HG02884 (cell line): ENCODE data around the gene AQP1.

Experiments used
- ATAC-seq: cut with Tn5 transposase; IDR thresholded peaks from one replicate; pipeline ENCODE4 v1.9.1; 2021; ENCODE audit warnings: mild to moderate bottlenecking, moderate library complexity; ENCODE audit not compliant: unreplicated experiment

Gene AQP1

DNA sequence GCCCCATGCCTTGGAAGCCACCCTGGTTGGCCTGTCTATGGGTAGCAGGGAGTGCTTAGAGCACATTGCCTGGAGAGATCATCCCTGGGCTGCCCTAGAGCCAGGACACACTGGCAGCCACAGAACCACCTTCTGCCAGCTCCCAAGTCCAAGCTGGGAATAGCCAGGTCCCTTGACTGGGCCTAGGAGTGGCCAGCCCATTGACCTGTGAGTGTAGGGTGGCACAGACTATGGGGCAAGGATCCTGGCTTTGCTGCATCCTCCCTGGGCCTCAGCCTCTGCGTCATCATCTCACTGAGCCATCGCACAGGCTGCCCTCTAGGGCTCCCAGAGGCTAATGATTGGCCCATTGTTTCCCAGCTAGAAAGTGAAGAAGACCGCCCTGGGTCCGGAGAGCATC is 7.0 kb downstream of the AQP1 start:
- ATAC-seq = no peak

- ATAC-seq = no peak
These were observed 8.4 kb downstream of the AQP1 start for GRCh38 chr7:30920021-30920583.

DNA sequence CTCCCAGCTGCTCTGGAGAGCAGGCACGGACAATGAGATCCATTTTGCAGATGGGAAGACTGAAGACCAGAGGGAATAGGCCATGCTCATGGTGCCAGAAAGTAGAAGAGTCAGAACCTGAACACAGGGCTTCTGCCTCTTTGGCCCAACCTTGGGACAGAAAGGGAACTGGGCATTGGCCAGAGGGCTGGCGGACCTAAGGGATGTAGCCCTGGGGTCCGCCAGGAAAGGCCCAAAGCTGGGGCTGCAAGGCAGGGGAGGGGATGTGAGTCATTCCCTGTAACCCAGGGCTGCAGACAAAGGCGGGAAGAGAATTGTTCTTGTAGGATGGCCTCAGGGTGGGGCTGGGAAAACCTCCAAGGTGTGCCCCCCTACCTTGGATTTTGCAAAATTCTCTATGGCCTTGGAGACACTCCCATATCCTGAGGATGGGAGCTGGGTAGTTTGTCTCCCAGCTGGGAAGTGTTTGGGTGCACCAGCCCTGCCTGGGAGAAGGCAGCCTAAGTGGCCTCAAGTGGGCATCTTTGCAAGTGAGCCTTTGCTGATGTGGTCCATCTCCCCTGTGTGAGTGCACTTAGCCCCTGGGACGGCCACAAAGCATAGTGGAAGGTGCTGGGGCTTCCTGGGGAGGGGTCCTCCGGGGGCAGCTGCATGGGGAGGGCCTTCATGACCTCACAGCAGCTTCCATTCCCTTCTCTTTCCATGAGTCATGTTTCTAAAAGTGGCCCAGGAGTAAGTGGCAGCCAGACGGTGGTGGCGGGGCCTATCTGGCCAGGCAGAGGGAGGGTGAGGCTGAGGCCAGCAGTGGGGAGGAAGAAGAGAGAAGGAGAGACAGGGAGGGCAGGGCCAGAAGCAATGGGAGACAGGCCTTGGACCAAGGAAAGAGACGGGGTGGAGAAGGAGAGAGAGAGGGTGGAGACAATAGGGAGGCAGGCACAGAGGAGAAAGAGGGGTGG is 9.2 kb downstream of the AQP1 start:
- no peak for ATAC-seq

DNA sequence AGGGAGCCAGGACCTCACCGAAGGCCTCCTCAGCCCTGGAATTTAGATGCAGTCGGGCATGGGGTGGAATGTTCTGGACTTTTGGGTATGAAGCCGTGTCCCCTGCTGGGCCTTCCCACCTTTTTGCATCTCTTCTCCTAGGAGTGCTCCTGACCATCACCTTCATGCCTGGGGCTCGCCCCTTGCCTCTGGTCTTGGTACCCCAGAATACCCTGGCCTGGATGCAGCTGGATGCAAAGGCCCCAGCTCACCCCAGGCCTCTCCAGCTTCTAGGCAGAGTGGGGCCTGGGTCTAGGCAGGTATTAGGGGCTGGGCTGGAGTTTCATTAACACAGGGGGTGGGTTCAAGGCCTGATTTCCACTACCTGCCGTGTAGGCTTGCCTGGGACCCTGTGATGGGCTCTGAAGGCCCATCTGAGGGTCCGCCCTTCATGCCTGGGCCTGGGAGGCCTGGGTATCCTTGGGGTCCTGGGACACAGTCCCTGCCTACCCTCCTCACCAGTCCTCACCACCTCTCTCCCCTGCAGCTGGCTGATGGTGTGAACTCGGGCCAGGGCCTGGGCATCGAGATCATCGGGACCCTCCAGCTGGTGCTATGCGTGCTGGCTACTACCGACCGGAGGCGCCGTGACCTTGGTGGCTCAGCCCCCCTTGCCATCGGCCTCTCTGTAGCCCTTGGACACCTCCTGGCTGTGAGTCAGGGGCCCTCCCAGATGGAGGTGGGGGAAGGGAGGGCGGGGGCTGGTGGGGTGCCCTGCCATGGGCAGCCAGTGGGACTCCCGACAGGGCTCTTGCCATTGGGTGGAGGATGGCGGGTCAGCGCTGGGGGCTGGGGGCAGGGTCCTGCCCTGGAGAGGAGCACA is 10.1 kb downstream of the AQP1 start:
- no peak for ATAC-seq

DNA sequence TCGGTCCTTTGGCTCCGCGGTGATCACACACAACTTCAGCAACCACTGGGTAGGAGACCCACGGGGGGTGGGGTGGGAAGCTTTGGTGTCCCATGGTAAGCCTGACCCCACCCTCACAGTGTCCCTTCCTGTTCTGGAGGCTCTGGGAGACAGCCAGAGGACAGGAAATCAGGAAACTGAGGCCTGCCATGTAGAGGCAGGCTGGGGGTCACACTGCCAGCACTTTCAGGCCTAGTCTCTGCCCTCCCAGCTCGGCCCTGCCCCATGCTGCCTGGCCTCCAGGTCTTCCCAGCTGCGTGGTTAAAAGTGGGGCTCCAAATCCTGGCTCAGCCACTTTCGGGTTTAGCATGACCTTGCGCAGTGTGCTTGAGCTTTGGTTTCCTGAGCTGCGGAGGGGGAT is 10.9 kb downstream of the AQP1 start:
- ATAC-seq = no peak

GRCh38 chr7:30923009-30923773 is 11.5 kb downstream of the AQP1 start:
- ATAC-seq = no peak

- no peak for ATAC-seq
These were observed 12.2 kb downstream of the AQP1 start for GRCh38 chr7:30923774-30924413.

DNA sequence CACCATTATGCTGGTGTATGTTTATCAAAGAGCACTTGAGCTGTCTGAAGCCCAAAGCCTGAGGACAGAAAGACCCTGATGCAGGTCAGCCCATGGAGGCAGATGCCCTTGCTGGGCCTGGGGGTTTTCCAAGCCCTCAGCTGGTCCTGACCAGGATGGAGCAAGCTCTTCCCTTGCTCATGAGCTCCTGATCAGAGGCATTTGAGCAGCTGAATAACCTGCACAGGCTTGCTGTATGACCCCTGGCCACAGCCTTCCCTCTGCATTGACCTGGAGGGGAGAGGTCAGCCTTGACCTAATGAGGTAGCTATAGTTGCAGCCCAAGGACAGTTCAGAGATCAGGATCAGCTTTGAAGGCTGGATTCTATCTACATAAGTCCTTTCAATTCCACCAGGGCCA is 13.0 kb downstream of the AQP1 start:
- ATAC-seq = no peak

- no peak for ATAC-seq
These were observed 13.5 kb downstream of the AQP1 start for GRCh38 chr7:30925117-30925516.

GRCh38 chr7:30925913-30926312 is 14.3 kb downstream of the AQP1 start:
- no peak for ATAC-seq

- ATAC-seq = no peak
These were observed 14.7 kb downstream of the AQP1 start for GRCh38 chr7:30926313-30926712.

DNA sequence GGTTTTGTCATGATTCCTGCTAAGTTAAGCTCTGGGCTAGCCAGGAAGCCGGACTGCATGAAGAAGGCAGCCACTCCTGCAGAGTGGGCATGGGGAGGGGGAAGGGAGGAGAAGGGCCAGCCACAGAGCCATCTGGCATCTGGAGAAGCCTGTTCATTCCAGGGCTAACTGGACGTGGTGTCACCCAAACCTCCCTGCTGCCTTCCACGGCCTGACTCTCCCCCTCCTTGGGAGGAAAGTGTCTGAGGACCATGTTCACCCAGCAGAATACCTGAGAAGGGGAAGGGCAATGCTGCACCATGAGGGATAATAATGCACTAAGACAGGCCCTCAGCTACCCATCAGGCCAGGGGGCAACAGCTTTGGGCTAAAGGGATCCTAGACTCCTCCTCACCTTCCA is 15.4 kb downstream of the AQP1 start:
- no peak for ATAC-seq

DNA sequence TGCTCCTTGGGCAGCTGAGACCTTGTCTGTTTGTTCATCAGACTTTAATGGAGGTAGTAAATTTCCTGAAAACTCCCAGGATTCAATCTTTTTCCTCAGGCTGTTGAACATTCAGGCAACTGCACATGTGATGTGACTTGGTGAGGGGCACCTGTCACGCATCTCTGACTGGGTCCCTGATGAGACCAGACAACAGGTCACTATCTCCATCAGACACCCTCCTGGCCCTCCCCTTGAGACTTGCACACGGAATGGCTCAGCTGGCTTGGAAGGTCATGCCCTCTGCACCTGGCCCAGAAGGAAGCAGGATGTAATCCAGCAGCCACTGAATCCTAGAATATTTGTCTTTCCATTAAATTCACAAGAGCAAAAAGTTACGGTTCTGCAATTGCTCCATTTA is 15.9 kb downstream of the AQP1 start:
- ATAC-seq = no peak

DNA sequence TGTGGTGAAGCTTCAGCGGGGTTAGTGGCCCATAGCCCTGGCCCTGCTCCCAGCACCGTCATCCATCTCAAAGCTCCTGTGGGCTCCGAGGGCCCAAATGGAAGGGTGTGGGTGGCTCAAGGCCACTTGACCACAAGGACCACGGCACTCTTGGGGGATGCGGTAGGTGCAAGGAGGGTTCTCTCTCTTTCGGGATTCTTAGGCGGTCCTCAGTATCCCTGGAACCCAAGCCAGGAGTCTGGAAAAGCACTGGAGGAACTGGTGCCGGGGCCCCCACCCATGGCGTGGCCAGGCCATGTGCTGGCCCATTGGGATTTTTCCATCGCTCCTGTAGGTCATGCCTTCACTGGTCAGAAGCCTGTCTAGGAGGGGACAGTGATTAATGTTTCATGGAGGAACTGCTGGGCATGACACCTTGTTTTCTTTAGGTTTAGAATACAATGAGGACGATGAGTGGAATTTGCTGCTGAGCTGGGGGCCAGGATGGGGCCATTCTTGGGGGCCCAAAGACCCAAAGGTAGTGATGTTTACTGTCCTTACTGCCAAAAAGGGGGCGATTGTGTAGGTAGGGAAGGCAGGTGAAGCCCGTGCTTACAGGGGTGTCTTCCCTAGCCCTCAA is 16.7 kb downstream of the AQP1 start:
- ATAC-seq = no peak

DNA sequence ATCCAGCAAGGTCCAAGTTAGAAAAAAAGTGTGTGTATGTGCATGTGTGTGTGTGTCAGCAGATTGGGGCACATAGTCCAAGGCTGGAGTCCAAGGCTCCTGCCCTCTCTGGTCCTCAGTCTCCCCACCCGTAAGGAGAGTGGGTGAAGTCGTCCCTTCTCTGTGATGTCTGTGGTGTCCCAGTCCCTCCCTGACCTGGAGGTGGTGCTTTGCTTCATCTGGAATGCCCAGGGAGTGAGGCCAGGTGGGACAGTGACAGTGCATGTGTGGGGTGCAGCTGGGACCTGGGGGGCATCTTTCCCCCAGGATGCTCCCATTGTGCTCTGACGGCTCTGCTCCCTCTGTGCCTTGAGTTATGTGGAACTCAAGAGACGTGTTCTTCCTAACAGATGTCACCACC is 18.0 kb downstream of the AQP1 start:
- no peak for ATAC-seq

- ATAC-seq = no peak
These were observed 19.0 kb downstream of the AQP1 start for GRCh38 chr7:30930621-30931020.

GRCh38 chr7:30931161-30931928 is 19.7 kb downstream of the AQP1 start:
- no peak for ATAC-seq

DNA sequence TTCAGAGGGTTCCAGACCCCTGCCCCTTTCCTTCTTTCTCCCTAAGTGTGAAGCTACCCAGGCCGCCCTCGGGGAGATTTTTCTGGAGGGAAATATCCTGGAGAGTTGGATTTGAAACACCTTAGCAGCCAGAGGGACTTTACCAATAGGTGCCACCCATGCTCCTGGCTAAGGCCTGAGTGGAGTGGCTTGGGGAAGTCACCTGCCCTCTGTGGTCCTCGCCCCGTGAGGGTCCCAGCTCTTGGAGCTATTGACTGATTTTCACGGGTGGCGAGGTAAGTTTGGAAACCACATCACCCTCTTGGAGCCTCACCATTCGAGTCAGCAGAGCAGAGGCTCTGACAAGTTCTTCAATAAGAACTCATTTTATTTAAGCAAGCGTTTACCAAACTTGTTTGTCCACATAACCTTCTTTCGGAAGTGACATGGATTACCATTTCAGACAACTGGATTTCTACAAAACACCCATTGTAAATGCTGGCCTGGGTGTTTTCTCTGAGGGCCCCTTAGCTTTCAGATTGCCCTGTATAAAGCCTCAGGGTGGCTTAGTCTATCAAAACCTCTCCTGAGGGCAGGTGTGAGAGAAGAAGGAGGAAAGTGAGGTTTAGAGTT is 20.4 kb downstream of the AQP1 start:
- no peak for ATAC-seq

DNA sequence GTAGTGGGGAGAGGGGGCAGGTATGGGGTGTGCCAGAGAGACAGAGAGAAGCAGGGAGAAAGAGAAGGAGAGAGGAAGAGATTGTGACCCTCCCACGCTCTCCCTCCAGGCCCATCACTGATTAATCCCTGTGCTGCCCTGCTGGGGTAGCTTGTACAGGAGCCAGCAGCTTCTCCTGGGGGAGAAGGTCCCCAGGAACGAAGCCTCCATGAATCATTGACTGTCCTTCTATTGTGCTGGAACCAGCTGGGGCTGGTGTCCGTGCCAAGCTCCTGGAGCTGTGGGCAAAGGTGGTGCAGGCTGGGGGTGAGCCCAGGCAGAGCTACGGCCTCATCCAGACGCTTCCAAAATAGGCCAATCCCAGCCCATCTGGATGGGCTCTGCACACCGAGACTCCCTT is 20.9 kb downstream of the AQP1 start:
- ATAC-seq = no peak
